OCI-LY1 (cell line): ENCODE measurements around the gene CASD1.

ENCODE experiments used
- EZH2 ChIP-seq: fragments of 200-600 bp; sonication (generic), shearing (Covaris generic); IDR thresholded peaks from 2 replicates; pipeline ENCODE4 v1.8.0; 2017; ENCODE audit warnings: borderline replicate concordance, mixed run types, mild to moderate bottlenecking, antibody characterized with exemption, low read length, moderate library complexity, mixed read lengths
- TF ChIP-seq, protein P1 (sequence below): fragments of 200-600 bp; sonication (generic), shearing (Covaris generic); IDR thresholded peaks from 2 replicates; pipeline ENCODE4 v1.5.1; 2017; ENCODE audit warnings: mild to moderate bottlenecking, antibody characterized with exemption, low read length, moderate library complexity, mixed read lengths

DNA sequence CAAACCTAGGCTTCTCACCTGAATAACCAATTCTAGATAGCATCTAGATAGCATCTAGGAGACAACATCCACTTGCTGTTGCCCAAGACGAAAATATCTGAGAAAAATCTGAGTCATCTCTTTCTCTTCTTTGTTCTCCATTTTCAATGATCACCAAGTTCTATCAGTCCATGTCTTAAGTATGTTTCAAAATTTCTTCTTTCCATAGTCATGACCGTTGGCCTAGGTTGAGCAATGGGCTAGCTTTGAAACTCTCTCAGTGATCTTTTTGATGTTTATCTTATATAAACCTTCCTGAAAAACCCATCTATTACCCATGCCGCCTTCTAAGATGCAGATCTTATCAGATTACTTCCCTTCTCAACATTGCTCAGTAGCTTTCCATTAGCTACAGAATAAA is 23.4 kb upstream of the CASD1 start:
- TF ChIP-seq, protein P1, sequence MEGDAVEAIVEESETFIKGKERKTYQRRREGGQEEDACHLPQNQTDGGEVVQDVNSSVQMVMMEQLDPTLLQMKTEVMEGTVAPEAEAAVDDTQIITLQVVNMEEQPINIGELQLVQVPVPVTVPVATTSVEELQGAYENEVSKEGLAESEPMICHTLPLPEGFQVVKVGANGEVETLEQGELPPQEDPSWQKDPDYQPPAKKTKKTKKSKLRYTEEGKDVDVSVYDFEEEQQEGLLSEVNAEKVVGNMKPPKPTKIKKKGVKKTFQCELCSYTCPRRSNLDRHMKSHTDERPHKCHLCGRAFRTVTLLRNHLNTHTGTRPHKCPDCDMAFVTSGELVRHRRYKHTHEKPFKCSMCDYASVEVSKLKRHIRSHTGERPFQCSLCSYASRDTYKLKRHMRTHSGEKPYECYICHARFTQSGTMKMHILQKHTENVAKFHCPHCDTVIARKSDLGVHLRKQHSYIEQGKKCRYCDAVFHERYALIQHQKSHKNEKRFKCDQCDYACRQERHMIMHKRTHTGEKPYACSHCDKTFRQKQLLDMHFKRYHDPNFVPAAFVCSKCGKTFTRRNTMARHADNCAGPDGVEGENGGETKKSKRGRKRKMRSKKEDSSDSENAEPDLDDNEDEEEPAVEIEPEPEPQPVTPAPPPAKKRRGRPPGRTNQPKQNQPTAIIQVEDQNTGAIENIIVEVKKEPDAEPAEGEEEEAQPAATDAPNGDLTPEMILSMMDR, result no peak
- no peak for TF ChIP-seq EZH2
